HPDE6-E6E7 (cell line): Measurements from ENCODE around the gene PVR.
"Not testable (repeated sequence)": the region's sequence is repeated elsewhere in the genome, so short reads cannot be mapped to it uniquely, and the experiment has no call there.

Experiments used
- DNase-seq: peaks from one replicate; pipeline ENCODE4 v3.0.0; 2011; ENCODE audit warnings: missing footprints; ENCODE audit errors: extremely low spot score

Gene PVR

DNA sequence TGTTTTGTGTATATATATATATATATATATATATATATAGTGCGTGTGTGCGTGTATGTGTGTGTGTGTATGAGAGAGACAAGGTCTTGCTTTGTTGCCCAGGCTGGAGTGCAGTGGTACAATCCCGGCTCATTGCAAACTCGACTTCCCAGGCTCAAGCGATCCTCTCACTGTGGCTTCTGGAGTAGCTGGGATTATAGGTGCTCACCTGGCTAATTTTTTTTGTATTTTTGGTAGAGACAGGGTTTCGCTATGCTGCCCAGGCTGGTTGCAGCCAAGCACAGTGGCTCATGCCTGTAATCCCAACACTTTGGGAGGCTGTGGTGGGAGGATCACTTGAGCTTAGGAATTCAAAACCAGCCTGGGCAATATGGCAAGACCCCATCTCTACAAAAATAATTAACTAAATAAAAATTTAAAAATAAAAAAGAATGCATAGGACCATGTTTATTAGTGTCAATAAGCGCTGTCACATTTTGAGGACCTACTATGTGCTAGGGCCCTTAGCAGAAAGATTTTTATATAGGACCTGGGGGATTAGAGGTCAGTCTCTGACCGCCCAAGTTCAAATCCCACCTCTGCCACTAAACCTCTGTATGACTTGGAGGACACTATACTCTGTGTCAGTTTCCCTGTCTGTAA lies 1.8 kb downstream of the PVR start:
- no peak for DNase-seq

- no peak for DNase-seq
Observed at GRCh38 chr19:44646049-44646416, 2.3 kb downstream of the PVR start.

- DNase-seq, result no peak
Observed at GRCh38 chr19:44647144-44647543, 3.4 kb downstream of the PVR start.

DNA sequence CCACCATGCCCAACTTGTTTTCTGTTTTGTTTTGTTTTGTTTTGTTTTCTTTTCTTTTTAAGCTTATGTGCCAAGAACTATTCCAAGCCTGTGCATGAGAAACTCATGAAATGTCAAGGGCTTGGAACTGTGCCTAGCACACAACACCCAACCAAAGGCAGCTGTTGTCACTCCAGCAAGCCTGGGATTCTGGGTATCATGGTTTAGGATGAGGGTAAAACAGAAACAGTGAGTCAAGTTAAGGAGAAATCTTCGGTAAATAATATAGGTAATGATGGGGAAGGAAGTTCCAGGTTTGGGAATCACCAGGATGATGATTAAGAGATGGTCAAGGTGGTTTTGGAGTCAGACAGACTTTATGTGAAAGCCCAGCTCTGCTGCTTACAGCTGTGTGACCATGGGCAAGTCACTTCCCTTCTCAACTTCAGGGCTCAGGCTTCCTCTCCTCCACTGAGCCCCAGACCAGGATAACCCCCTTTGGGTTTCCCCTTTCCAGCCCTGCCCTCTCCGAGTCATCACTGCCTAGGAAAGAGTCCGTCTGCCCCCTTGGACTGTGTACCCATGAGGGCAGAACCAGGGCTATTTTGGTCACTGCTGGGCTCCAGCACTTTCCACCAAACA lies 5.0 kb downstream of the PVR start:
- no peak for DNase-seq

DNA sequence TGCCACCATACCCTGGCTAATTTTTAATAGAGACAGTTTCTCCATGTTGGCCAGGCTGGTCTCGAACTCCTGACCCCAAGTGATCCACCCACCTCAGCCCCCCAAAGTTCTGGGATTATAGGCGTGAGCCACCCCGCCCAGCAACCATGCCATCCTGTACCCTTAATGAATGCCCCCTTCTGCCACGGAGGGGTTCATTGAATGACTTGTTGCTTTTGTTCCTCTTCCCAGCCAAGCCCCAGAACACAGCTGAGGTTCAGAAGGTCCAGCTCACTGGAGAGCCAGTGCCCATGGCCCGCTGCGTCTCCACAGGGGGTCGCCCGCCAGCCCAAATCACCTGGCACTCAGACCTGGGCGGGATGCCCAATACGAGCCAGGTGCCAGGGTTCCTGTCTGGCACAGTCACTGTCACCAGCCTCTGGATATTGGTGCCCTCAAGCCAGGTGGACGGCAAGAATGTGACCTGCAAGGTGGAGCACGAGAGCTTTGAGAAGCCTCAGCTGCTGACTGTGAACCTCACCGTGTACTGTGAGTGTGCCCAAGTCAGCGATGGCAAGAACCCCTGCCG lies 6.0 kb downstream of the PVR start:
- DNase-seq, result no peak

GRCh38 chr19:44653343-44653742 lies 9.6 kb downstream of the PVR start:
- DNase-seq, result no peak

DNA sequence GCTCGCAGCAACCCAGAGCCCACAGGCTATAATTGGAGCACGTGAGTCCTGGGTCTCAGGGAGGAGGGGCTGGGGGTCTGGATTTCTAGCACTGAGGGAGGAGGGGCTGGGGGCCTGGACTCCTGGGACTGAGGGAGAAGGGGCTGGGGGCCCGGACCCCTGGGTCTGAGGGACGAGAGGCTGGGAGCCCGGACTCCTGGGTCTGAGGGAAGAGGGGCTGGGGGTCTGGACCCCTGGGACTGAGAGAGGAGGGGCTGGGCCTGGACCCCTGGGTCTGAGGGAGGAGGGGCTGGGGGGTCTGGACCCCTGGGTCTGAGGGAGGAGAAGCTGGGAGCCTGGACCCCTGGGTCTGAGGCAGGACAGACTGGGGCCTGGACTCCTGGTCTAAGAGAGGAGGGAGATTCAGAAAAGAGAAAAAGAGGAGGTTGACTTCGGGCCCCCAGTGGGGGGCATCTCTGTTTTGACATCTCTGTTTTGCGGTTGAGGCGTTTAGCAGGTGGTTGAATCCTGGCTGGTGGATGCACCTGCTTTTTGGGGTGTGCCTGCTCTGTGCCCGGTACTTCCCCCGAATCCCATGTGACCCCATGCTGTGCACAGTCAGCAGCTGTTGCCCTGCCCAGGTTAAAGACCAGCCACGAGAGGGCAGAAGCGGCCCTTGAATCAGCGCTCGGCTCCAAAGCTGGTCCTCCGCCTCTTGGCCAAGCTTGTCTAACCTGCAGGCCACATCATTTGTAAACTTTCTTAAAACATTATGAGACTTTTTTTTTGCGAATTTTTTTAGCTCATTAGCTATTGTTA lies 10.5 kb downstream of the PVR start:
- no peak for DNase-seq

DNA sequence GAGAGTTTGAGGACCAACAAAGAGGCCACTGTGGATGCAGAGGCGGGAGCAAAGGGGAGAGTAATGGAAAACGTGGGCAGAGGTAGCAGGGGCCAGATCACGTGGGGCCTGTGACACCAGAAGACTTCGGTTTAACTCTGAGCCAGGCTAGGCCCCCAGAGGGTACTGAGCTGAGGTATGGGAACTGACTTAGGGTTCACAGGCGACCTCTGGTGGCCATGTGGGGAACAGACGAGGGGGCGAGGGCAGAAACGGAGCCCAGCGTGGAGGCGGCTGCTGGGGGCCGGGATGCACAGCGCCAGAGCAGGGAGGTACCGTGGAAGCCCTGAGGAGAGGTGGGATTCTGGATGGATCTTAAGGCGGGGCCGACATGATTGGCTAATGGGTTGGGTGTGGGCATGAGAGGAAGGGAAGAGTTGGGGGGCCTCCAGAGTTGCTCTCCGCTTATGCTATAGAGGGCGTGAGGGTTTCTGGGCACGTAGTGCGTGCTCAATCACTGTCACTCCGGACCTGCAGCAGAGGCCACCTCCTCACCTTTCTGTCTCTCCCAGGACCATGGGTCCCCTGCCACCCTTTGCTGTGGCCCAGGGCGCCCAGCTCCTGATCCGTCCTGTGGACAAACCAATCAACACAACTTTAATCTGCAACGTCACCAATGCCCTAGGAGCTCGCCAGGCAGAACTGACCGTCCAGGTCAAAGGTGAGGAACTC lies 13.7 kb downstream of the PVR start:
- DNase-seq, result peak; percentile 49

- no peak for DNase-seq
Observed at GRCh38 chr19:44658069-44658733, 14.5 kb downstream of the PVR start.

- DNase-seq, result no peak
Observed at GRCh38 chr19:44660081-44660480, 16.4 kb downstream of the PVR start.

DNA sequence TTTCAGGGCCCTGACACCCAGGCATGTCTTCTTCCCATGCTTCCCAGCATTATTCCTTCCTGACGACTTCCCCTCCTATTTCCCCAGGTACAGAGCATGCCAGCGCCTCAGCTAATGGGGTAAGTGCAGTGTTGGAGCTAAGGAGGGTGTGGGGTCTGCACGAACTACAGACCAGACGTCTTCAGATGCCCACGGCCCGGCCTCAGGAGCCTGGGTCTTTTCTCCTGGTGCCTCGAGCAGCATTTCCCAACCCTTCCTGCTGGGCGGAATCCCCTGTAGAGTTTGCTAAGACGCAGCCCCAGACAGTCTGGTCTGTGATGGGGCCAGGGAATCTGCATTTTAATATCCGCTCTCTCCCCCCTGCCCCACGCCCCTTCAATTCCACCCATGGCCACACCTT lies 17.5 kb downstream of the PVR start:
- DNase-seq, result no peak

- DNase-seq, result no peak
Observed at GRCh38 chr19:44661904-44662303, 18.2 kb downstream of the PVR start.

DNA sequence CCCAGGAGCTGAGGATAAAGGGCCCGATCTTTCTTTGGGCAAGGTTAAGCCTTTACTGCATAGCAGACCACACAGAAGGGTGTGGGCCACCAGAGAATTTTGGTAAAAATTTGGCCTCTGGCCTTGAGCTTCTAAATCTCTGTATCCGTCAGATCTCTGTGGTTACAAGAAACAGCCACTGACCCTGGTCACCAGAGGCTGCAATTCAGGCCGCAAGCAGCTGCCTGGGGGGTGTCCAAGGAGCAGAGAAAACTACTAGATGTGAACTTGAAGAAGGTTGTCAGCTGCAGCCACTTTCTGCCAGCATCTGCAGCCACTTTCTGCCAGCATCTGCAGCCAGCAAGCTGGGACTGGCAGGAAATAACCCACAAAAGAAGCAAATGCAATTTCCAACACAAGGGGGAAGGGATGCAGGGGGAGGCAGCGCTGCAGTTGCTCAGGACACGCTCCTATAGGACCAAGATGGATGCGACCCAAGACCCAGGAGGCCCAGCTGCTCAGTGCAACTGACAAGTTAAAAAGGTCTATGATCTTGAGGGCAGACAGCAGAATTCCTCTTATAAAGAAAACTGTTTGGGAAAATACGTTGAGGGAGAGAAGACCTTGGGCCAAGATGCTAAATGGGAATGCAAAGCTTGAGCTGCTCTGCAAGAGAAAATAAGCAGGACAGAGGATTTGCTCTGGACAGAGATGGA lies 19.1 kb downstream of the PVR start:
- DNase-seq, result no peak

GRCh38 chr19:44663996-44664395 lies 20.3 kb downstream of the PVR start:
- no peak for DNase-seq

DNA sequence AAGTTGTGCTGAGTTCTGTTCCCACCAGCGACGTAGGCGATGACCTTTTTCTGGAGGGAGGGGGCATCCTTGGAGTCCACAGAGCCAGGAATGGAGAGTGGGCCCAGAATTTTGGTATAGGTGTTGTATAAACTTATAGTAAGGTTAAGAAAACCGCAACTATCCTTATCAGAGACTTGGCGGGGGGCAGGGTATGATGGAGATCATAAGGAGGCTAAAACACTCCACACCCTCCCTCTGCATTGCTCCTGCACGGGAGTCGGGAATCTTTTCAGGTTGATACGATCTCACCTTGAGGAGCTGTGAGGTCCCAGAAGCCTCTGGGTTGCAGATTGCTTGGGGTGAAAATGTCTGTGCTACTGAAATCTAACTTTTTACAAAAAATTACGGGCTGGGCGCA lies 21.3 kb downstream of the PVR start:
- DNase-seq, result no peak

DNA sequence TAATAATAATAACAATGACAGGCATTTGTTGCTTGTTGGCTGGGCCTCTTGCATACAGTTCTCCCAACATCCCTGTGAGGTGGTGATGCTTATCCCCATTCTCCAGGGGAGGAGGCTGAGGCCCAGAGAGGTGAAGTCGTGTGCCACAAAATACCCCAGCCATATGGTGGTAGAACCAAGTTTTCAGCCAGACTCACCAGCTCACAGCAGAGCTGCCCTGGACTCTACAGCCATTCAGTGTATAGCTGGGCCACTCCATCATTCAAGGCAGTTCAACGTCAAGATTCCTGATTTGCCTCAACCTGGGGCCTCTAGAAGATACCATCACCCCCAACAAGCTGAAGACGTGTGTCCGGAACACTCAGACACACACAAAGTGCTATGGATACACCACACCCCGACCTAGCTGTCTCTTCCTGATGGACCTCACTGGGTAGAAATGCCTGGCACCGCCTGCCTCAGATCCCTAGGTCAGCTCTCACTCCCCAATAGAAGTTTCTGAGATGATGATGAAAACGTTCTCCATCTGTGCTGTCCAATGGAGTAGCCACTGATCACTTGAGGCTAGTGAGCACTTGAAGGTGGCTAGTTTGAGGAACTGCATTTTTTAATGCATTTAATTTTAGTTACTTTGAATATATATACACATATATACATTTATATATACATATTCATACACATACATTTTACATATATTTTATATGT lies 23.3 kb downstream of the PVR start:
- no peak for DNase-seq

DNA sequence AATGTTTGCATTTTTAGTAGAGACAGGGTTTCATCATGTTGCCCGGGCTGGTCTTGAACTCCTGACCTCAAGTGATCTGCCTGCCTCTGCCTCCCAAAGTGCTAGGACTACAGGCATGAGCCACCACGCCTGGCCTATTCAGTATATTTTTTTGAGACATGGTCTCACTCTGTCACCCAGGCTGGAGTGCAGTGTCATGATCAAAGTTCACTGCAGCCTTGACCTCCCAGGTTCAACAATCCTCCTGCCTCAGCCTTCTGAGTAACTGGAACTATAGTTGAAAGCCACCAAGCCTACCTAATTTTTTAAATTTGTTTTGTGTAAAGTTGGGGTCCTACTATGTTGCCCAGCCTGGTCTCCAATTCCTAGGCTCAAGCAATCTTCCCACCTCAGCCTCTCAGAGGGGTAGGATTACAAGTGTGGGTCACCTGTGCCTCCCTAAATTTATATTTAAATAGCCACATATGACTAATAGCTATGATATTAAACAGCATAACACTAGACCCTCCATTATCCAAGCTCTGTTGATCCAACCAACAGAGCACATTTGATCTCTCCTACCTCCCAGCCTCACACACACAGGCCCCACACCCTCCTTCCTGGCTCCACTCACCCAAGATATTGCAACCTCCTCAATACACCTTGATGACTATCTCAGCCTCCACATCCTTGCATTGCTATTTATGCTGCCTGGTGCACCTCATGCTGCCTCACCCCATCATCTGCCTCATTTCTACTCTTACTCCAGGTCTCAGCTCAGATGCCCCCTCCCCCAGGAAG lies 25.5 kb downstream of the PVR start:
- no peak for DNase-seq

- not testable (repeated sequence) for DNase-seq
Observed at GRCh38 chr19:44670027-44670426, 26.3 kb downstream of the PVR start.

GRCh38 chr19:44671400-44671799 lies 27.7 kb downstream of the PVR start, which contains the start of gene CEACAM19:
TSS of gene CEACAM19 (plus strand) at chr19:44671482. CDS start at chr19:44671932, 450 bp downstream.
- DNase-seq, result peak; percentile 80
